Smooth muscle cell of the brain vasculature (primary cell): Measurements from ENCODE around the gene OS9.

Experiments
- DNase-seq: peaks from one replicate; pipeline ENCODE4 v3.0.0-alpha.2; 2012; ENCODE audit warnings: low read depth, low spot score

Gene OS9

GRCh38 chr12:57735952-57736740, 42.2 kb downstream of the OS9 start:
- DNase-seq = no peak

- no peak for DNase-seq
Measured at GRCh38 chr12:57736741-57737466, 43.0 kb downstream of the OS9 start.

- DNase-seq = no peak
Measured at GRCh38 chr12:57737467-57738460, 43.8 kb downstream of the OS9 start.

- no peak for DNase-seq
Measured at GRCh38 chr12:57738661-57739237, 44.8 kb downstream of the OS9 start, which contains the start of gene AGAP2. AGAP2 (minus strand) TSS chr12:57738742; CDS start chr12:57738246, 496 bp downstream.

GRCh38 chr12:57739387-57739786, 45.5 kb downstream of the OS9 start:
- no peak for DNase-seq

GRCh38 chr12:57739914-57740538, 46.1 kb downstream of the OS9 start:
- DNase-seq = no peak

- no peak for DNase-seq
Measured at GRCh38 chr12:57740656-57741412, 46.9 kb downstream of the OS9 start.

GRCh38 chr12:57741413-57741789, 47.5 kb downstream of the OS9 start:
- no peak for DNase-seq

- no peak for DNase-seq
Measured at GRCh38 chr12:57741844-57742738, 48.2 kb downstream of the OS9 start.

GRCh38 chr12:57743769-57744168, 49.8 kb downstream of the OS9 start:
- DNase-seq = no peak

GRCh38 chr12:57744194-57744776, 50.4 kb downstream of the OS9 start:
- no peak for DNase-seq

GRCh38 chr12:57744777-57745484, 51.0 kb downstream of the OS9 start, which contains the start of gene TSPAN31:
TSPAN31 (plus strand) TSS chr12:57745039; CDS start chr12:57745155, 116 bp downstream.
- peak; percentile 94 for DNase-seq

GRCh38 chr12:57745485-57745881, 51.6 kb downstream of the OS9 start:
- no peak for DNase-seq

GRCh38 chr12:57746025-57746424, 52.1 kb downstream of the OS9 start:
- DNase-seq = no peak

GRCh38 chr12:57749061-57749460, 55.1 kb downstream of the OS9 start:
- DNase-seq = no peak

- DNase-seq = no peak
Measured at GRCh38 chr12:57750561-57751431, 56.9 kb downstream of the OS9 start.

GRCh38 chr12:57751432-57751787, 57.5 kb downstream of the OS9 start:
- no peak for DNase-seq
